ENCODE results near the gene GNAI2. TPM values are rescaled to one million over a fixed set of nuclear protein-coding genes. Genes with fewer than 3 reads are reported as not detected.

The GNAI2 gene
- total RNA-seq: 100 to 1,000 TPM; 283 to 392 TPM

DNA sequence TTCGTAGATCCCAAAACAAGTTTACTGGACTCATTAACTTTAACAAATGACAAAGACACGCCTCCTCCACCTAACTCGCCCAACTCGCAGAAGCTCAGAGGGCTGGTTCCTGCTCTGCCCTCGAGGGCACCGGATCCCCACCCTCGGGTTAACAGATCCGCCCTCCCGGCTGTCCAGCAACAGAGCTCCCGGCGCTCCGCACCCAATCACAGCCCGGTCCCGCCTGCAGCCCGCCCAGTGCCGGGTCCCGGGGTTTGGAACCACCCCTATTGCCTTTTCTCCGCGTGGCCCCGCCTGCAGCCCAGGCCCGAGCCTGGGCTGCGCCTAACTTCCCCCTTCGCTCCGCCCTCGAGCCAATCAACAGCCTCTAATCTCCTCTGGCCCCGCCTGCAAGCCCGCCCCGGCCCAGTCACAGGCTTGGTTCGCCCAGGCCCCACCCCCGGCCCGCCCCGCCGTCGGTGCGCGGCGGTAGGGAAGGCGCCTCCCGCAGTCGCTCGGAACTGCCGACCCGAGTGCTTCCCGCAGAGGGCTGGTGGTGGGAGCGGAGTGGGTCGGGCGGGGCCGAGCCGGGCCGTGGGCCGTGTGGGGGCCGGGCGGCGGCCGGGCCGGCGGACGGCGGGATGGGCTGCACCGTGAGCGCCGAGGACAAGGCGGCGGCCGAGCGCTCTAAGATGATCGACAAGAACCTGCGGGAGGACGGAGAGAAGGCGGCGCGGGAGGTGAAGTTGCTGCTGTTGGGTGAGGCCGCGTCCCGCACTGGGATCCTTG lies at the start of gene GNAI2:
Gene GNAI2 (plus strand): TSS at position 489 of the 768 bp plus-strand sequence. CDS start 132 bp downstream, at position 621.
- peaks cover 46% of the 10 kb centered on the region for H3K36me3 Mint-ChIP-seq (ENCODE audit: low read depth)
- no peaks in the 10 kb centered on the region for H3K27me3 Mint-ChIP-seq
- H3K4me3 Mint-ChIP-seq: peak within 1 kb of the TSS; percentile 99
- H3K27ac Mint-ChIP-seq: peak within 1 kb of the TSS; percentile 98
- ATAC-seq (replicated peaks): peak; percentile 93
- peaks cover 13% of the 10 kb centered on the region for H3K4me1 Mint-ChIP-seq
- no peaks in the 10 kb centered on the region for H3K9me3 Mint-ChIP-seq

DNA sequence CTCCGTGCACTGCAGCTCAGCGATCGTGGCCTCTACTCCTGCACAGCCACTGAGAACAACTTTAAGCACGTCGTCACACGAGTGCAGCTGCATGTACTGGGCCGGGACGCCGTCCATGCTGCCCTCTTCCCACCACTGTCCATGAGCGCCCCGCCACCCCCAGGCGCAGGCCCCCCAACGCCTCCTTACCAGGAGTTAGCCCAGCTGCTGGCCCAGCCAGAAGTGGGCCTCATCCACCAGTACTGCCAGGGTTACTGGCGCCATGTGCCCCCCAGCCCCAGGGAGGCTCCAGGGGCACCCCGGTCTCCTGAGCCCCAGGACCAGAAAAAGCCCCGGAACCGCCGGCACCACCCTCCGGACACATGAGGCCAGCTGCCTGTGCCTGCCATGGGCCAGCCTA lies 48.3 kb upstream of the GNAI2 start:
- Mint-ChIP-seq H3K4me1 (no peaks in the 10 kb centered on the region), H3K9me3 (no peaks in the 10 kb centered on the region), H3K36me3 (ENCODE audit: low read depth) (no peaks in the 10 kb centered on the region), H3K27ac (no peak overlapping the region), H3K27me3 (no peaks in the 10 kb centered on the region), H3K4me3 (no peak overlapping the region)
- ATAC-seq (replicated peaks): no peak

DNA sequence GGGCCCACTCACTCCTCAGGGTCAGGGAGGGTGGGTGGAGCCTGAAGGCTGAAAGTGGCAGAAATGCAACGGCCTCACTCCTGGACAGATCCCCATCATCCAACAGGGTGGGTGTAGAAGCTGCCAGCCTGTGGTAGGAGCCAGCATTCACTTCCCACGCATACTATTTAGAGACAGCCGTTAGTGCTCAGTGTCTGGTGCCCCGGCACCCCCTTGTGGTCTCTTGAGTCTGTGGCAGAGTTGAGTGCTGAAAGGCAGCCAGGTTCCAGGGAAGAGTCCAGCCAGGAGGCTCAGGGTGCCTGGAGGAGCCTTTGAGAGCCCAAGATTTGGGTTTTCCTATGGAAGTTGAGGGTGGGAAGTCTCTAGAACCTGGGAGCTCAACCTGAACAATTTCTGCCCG lies 46.7 kb upstream of the GNAI2 start:
- Mint-ChIP-seq H3K4me3 (no peak overlapping the region), H3K36me3 (ENCODE audit: low read depth) (no peaks in the 10 kb centered on the region), H3K27me3 (no peaks in the 10 kb centered on the region), H3K9me3 (no peaks in the 10 kb centered on the region), H3K4me1 (no peaks in the 10 kb centered on the region), H3K27ac (no peak overlapping the region)
- ATAC-seq (replicated peaks): peak; percentile 49

DNA sequence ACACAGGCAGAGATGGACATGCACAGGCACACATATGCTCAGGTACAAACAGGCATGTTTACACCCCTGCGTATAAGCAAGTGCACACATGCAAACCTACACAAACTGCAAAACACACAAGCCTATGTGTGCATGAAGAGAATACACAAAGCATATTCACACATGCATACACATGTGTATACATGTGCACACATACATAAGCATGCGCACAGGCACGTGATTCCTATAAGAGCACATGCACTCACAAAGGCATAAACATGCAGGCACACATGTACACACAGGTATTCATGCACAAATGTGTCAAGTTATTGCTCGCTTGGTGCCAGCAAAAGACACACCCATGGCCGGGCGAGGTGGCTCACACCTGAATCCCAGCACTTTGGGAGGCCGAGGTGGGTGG lies 46.0 kb upstream of the GNAI2 start:
- no peak overlapping the region for H3K27ac Mint-ChIP-seq
- no peaks in the 10 kb centered on the region for H3K4me1 Mint-ChIP-seq
- no peak overlapping the region for H3K4me3 Mint-ChIP-seq
- no peaks in the 10 kb centered on the region for H3K36me3 Mint-ChIP-seq (ENCODE audit: low read depth)
- H3K27me3 Mint-ChIP-seq: no peaks in the 10 kb centered on the region
- ATAC-seq (replicated peaks): no peak
- H3K9me3 Mint-ChIP-seq: no peaks in the 10 kb centered on the region

DNA sequence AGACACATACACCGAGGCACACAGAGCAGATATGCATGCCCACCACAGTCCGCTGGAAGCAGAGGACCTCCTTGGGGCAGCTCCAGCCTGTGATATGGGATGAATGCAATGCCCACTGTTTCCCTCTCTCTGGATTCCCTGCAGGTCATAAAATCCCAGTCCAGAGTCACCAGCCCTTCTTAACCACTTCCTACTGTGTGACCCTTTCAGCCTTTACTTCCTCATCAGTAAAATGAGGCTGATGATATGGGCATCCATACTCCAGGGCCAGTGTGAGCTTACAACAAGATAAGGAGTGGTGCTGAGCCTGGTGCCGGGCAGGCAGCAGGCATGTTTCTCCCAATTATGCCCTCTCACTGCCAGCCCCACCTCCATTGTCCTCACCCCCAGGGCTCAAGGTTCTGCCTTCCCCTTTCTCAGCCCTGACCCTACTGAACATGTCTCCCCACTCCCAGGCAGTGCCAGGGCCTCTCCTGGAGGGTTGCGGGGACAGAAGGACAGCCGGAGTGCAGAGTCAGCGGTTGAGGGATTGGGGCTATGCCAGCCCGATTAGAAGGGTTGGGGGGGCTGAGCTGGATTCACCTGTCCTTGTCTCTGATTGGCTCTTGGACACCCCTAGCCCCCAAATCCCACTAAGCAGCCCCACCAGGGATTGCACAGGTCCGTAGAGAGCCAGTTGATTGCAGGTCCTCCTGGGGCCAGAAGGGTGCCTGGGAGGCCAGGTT lies 44.9 kb upstream of the GNAI2 start, which contains the start of gene GNAT1:
Gene GNAT1 (plus strand): TSS at position 675 of the 725 bp plus-strand sequence. CDS start 116 bp downstream, outside the sequence.
- H3K27me3 Mint-ChIP-seq: no peaks in the 10 kb centered on the region
- H3K27ac Mint-ChIP-seq: no peak within 1 kb of the TSS
- H3K36me3 Mint-ChIP-seq (ENCODE audit: low read depth): no peaks in the 10 kb centered on the region
- H3K4me1 Mint-ChIP-seq: no peaks in the 10 kb centered on the region
- no peak for ATAC-seq (replicated peaks)
- H3K4me3 Mint-ChIP-seq: no peak within 1 kb of the TSS
- no peaks in the 10 kb centered on the region for H3K9me3 Mint-ChIP-seq

DNA sequence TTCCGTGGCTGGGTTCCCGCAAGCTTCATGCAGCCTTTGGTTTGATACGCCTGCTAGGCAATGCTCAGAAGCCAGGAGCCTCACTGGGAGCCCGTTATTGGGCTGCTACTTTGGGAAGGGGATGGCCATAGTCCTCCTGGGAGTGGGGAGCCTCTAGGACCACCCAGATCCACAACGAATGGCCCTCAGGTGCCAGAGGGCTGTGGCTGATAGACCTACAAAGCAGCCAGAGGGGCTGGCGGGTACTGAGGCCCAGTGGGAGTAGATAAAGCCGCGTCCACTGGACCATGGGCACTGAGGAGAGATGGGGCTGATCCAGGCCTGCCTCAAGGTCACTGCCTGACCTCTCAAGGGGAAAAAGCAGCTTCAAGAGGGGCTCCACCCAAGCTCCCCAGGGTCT lies 43.9 kb upstream of the GNAI2 start:
- Mint-ChIP-seq H3K36me3 (ENCODE audit: low read depth) (no peaks in the 10 kb centered on the region), H3K27ac (no peak overlapping the region), H3K9me3 (no peaks in the 10 kb centered on the region), H3K4me3 (no peak overlapping the region), H3K27me3 (no peaks in the 10 kb centered on the region), H3K4me1 (no peaks in the 10 kb centered on the region)
- ATAC-seq (replicated peaks): no peak

DNA sequence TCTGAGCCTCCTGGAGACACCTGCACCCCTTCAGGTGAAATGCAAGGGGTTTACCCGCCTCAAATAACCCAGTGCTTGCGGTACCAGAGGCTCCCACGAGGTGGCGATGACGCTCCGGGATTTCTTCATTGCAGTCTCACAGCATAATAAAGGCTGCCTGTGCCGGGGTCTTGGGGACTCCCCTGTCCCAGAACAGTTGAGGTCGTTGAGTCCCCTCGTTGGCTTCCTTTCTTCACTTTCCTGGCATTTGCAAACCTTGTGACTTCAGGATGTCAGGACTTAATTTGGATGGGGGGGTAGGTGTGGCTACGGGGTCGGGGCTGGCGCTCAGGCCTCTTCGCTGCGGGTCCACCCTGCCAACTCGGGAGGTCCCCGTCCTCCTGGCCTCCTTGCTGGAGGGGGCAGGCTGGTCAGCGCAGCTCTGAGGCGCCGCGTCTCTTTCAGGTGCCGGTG lies 43.3 kb upstream of the GNAI2 start:
- H3K27me3 Mint-ChIP-seq: no peaks in the 10 kb centered on the region
- no peaks in the 10 kb centered on the region for H3K9me3 Mint-ChIP-seq
- no peaks in the 10 kb centered on the region for H3K4me1 Mint-ChIP-seq
- H3K27ac Mint-ChIP-seq: no peak overlapping the region
- H3K4me3 Mint-ChIP-seq: no peak overlapping the region
- peak; percentile 61 for ATAC-seq (replicated peaks)
- no peaks in the 10 kb centered on the region for H3K36me3 Mint-ChIP-seq (ENCODE audit: low read depth)

DNA sequence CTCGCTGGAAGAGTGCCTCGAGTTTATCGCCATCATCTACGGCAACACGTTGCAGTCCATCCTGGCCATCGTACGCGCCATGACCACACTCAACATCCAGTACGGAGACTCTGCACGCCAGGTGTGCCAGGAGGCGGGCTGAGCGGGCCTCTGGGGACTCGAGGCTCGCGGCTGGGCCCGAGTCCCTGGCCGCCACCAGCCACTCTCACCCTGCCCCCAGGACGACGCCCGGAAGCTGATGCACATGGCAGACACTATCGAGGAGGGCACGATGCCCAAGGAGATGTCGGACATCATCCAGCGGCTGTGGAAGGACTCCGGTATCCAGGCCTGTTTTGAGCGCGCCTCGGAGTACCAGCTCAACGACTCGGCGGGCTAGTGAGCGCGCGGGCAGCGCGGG lies 42.7 kb upstream of the GNAI2 start:
- Mint-ChIP-seq H3K27ac (no peak overlapping the region), H3K27me3 (no peaks in the 10 kb centered on the region), H3K9me3 (no peaks in the 10 kb centered on the region), H3K4me3 (no peak overlapping the region), H3K36me3 (ENCODE audit: low read depth) (no peaks in the 10 kb centered on the region), H3K4me1 (no peaks in the 10 kb centered on the region)
- no peak for ATAC-seq (replicated peaks)

DNA sequence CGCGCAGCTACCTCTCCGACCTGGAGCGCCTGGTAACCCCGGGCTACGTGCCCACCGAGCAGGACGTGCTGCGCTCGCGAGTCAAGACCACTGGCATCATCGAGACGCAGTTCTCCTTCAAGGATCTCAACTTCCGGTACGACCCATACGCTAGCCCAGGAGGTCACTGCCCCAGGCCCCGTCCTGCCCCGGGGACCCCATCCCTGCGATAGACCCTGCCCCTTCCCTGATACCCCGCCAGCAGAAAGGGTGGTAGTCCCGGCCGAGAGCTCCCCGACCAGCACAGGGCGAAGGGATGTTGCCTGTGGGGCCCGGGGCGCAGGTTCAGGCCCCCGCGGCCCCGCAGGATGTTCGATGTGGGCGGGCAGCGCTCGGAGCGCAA lies 42.3 kb upstream of the GNAI2 start:
- Mint-ChIP-seq H3K9me3 (no peaks in the 10 kb centered on the region), H3K27me3 (no peaks in the 10 kb centered on the region), H3K4me1 (no peaks in the 10 kb centered on the region), H3K4me3 (peak overlapping the region; percentile 29), H3K27ac (no peak overlapping the region), H3K36me3 (ENCODE audit: low read depth) (no peaks in the 10 kb centered on the region)
- ATAC-seq (replicated peaks): no peak

DNA sequence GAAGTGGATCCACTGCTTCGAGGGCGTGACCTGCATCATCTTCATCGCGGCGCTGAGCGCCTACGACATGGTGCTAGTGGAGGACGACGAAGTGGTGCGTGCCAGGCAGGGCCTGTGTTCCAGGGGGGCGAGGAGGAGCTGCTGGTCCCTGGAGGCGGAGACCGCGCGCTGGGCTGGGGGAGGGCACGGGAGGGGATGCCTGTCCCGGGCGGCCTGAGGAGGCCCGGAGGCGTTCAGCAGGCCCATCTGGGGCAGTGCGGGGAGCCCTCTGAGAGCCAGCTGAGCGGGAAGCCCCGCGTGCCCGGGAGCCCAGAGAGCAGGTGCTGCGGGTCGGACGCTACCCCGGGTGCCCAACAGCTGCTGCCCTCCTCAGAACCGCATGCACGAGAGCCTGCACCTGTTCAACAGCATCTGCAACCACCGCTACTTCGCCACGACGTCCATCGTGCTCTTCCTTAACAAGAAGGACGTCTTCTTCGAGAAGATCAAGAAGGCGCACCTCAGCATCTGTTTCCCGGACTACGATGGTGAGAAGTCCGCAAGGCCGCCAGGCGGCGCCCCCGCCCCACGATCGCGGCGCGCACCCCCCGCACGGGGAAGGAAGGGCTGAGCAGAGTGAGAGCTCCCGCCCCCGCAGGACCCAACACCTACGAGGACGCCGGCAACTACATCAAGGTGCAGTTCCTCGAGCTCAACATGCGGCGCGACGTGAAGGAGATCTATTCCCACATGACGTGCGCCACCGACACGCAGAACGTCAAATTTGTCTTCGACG lies 41.7 kb upstream of the GNAI2 start:
- Mint-ChIP-seq H3K4me1 (no peaks in the 10 kb centered on the region), H3K4me3 (peak overlapping the region; percentile 29), H3K36me3 (ENCODE audit: low read depth) (no peaks in the 10 kb centered on the region), H3K27me3 (peaks cover 3% of the 10 kb centered on the region), H3K27ac (no peak overlapping the region), H3K9me3 (no peaks in the 10 kb centered on the region)
- ATAC-seq (replicated peaks): peak; percentile 80

DNA sequence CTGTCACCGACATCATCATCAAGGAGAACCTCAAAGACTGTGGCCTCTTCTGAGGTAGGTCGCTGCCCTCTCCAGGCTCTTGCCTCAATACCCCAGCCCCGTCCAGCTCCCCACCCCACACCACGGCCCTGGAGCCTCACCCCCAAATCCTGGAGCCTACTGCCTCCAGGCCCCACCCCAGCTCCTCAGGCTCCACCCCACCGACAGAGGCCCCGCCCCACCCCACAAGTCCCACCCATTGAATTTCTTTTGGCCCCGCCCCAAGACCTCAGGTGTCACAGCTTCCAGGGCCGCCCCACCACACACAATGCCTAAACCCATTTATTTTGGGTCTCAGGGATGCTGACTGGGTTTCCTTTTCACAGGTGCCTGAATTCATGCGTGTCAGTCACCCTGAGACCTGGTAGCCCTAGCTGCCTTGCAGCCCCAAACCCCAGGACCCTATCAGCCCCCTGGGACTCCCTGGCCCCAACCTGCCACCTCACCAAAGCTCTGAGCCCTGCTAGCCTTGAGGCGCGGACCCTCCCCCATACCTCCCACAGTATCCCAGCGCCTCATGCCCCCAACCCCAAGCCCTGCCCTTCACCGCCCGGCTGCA lies 41.0 kb upstream of the GNAI2 start:
- Mint-ChIP-seq H3K4me1 (no peaks in the 10 kb centered on the region), H3K27me3 (peaks cover 4% of the 10 kb centered on the region), H3K36me3 (ENCODE audit: low read depth) (no peaks in the 10 kb centered on the region), H3K27ac (no peak overlapping the region), H3K9me3 (no peaks in the 10 kb centered on the region), H3K4me3 (peak overlapping the region; percentile 29)
- ATAC-seq (replicated peaks): peak; percentile 59

DNA sequence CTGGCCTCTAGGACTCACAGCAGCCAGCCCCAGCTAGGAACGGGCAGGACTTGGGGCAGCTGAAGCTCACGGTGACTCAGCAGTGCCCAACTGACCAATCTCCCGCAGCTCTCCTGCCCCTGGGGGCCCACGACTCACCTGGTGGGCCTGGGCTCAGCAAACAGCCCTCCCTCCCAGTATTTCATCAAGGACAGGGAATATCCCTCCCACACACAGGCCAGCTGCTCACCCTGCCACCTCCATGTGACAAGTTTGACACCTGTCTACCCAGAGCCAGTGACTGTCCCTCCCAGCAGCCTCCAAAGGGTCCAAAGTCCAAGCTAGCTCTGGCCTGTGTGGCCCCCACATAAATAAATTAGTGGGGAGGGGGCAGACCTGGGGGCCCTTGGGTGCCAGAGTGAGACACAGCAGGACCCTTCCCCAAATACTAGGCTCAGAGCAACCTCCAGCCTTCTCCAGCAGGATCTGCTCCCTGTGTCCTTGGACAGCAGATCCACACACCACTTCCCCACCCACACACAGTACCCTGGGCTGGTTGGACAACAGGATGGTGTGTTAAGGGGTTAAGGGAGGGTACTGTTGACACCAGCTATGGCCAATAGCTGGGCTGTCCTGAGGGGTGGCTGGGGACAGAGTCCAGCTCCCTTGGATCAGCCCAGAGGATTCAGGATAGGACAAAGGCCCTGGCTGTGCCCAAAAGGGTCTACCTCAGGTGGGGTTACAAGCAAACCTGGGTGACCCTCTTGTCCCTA lies 40.3 kb upstream of the GNAI2 start:
- H3K27me3 Mint-ChIP-seq: peaks cover 4% of the 10 kb centered on the region
- no peak overlapping the region for H3K27ac Mint-ChIP-seq
- H3K36me3 Mint-ChIP-seq (ENCODE audit: low read depth): no peaks in the 10 kb centered on the region
- H3K9me3 Mint-ChIP-seq: no peaks in the 10 kb centered on the region
- peak overlapping the region; percentile 29 for H3K4me3 Mint-ChIP-seq
- no peak for ATAC-seq (replicated peaks)
- H3K4me1 Mint-ChIP-seq: no peaks in the 10 kb centered on the region

DNA sequence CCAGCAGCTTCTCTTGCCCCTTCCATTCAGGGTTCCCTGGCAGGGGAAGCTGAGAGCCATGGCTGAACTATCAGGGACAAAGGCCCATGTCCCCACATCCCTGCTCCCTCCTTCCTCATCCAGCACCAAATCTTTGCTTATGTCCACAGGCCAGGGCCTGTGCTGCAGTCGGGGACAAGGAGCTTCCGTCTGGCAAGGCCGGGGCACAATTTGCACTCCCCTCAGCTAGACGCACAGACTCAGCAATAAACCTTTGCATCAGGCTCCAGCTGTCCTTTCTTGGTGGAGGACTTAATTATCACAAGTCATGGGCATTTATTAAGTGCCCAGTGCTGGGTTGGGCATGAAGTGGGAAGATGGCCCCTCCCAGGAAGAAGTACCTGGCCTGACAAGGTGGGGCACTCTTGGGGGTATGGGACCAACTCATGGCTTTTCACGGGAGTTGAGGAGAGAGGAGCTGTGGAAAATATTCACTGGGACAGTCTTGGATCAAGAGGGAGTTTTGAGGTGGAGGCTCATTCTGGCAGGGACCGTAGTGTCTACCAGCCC lies 39.7 kb upstream of the GNAI2 start:
- peaks cover 11% of the 10 kb centered on the region for H3K27me3 Mint-ChIP-seq
- H3K9me3 Mint-ChIP-seq: no peaks in the 10 kb centered on the region
- H3K36me3 Mint-ChIP-seq (ENCODE audit: low read depth): no peaks in the 10 kb centered on the region
- H3K4me3 Mint-ChIP-seq: no peak overlapping the region
- no peaks in the 10 kb centered on the region for H3K4me1 Mint-ChIP-seq
- H3K27ac Mint-ChIP-seq: no peak overlapping the region
- ATAC-seq (replicated peaks): no peak

Data from activated T-helper 17 cell treated with anti-CD3 and anti-CD28 coated beads, Interleukin-2, amount 50 U/mL, for 72 hours (primary cell).